ENCODE measurements around the gene ADAMTS2.
"Not testable (repeated sequence)": the region's sequence is repeated elsewhere in the genome, so short reads cannot be mapped to it uniquely, and the experiment has no call there.

ADAMTS2 gene

GRCh38 chr5:179223961-179224360 is 121.3 kb downstream of the ADAMTS2 start:
- Mint-ChIP-seq H3K4me1 (no peaks in the 10 kb centered on the region), H3K36me3 (ENCODE audit: insufficient read depth) (no peaks in the 10 kb centered on the region), H3K4me3 (no peak overlapping the region), H3K27me3 (no peaks in the 10 kb centered on the region), H3K9me3 (peaks cover 11% of the 10 kb centered on the region), H3K27ac (ENCODE audit: low read depth) (no peak overlapping the region)
- DNase-seq (ENCODE audit: low spot score in 2 of 2) (no peak), ATAC-seq (replicated peaks; ENCODE audit: extremely low read depth, poor library complexity, severe bottlenecking) (no peak)

GRCh38 chr5:179223528-179223927 is 121.7 kb downstream of the ADAMTS2 start:
- Mint-ChIP-seq H3K4me3 (no peak overlapping the region), H3K9me3 (peaks cover 11% of the 10 kb centered on the region), H3K27ac (ENCODE audit: low read depth) (no peak overlapping the region), H3K27me3 (no peaks in the 10 kb centered on the region), H3K36me3 (ENCODE audit: insufficient read depth) (no peaks in the 10 kb centered on the region), H3K4me1 (no peaks in the 10 kb centered on the region)
- DNase-seq (ENCODE audit: low spot score in 2 of 2), result no peak
- ATAC-seq (replicated peaks; ENCODE audit: extremely low read depth, poor library complexity, severe bottlenecking), result no peak

GRCh38 chr5:179222246-179223017 is 122.8 kb downstream of the ADAMTS2 start:
- Mint-ChIP-seq H3K4me1 (no peaks in the 10 kb centered on the region), H3K36me3 (ENCODE audit: insufficient read depth) (no peaks in the 10 kb centered on the region), H3K9me3 (peaks cover 11% of the 10 kb centered on the region), H3K27ac (ENCODE audit: low read depth) (no peak overlapping the region), H3K4me3 (no peak overlapping the region), H3K27me3 (no peaks in the 10 kb centered on the region)
- ATAC-seq (replicated peaks; ENCODE audit: extremely low read depth, poor library complexity, severe bottlenecking) (no peak), DNase-seq (ENCODE audit: low spot score in 2 of 2) (no peak)

DNA sequence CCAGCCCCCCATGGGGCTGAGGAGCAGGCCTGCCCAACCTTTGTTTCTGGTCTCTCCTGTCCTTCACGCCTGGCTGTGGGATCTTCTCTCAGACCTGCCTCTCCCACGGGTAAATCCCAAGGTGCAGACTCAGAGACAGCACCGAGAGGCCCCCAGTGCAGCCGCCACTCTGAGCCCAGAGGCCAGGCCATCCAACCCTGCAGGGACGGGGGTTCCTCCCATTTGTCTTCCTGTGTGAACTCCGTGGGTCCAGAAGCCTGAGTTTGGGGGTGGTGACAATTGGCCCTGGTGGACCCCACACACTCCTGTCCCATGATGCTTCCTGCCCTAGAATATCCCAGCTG is 123.4 kb downstream of the ADAMTS2 start:
- no peak for ATAC-seq (replicated peaks; ENCODE audit: extremely low read depth, poor library complexity, severe bottlenecking)
- Mint-ChIP-seq H3K4me1 (no peaks in the 10 kb centered on the region), H3K4me3 (no peak overlapping the region), H3K36me3 (ENCODE audit: insufficient read depth) (no peaks in the 10 kb centered on the region), H3K27me3 (no peaks in the 10 kb centered on the region), H3K9me3 (peaks cover 11% of the 10 kb centered on the region), H3K27ac (ENCODE audit: low read depth) (no peak overlapping the region)
- DNase-seq (ENCODE audit: low spot score in 2 of 2), result no peak

DNA sequence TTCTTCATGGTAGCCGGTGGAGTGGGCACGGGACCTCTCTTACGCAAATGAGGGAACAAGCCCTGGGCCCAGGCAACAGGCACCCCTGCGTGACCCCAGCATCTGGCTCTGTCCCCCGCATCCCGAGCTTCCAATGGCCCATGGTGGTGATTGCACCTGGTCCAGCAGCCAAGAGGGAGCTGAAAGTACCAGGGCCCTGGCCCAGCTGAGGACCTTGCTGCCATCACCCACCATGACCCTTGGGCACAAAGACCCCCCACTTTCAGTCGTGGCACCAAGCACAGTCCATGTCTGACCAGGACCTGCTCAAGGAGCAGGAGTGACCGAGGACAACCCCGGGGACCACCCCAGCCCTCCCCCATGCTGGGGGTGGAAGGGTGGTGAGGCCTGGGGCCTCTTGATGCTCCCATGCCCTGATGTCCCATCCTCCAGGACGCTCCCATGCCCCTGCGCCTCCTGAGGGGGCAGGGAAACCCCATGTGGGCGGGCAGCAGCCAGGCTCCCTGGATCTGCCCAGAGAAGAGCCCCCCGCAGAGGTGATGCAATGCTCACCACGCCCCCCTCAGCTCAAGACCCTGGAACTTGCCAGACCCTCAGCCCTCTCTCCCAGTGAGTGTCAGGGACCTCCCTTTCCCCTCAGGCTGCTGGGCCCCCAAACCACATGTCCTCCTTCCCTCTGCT is 123.9 kb downstream of the ADAMTS2 start:
- H3K4me1 Mint-ChIP-seq, result no peaks in the 10 kb centered on the region
- DNase-seq (ENCODE audit: low spot score in 2 of 2), result no peak
- H3K36me3 Mint-ChIP-seq (ENCODE audit: insufficient read depth), result no peaks in the 10 kb centered on the region
- no peak overlapping the region for H3K27ac Mint-ChIP-seq (ENCODE audit: low read depth)
- no peak overlapping the region for H3K4me3 Mint-ChIP-seq
- no peak for ATAC-seq (replicated peaks; ENCODE audit: extremely low read depth, poor library complexity, severe bottlenecking)
- H3K9me3 Mint-ChIP-seq, result peaks cover 11% of the 10 kb centered on the region
- no peaks in the 10 kb centered on the region for H3K27me3 Mint-ChIP-seq

DNA sequence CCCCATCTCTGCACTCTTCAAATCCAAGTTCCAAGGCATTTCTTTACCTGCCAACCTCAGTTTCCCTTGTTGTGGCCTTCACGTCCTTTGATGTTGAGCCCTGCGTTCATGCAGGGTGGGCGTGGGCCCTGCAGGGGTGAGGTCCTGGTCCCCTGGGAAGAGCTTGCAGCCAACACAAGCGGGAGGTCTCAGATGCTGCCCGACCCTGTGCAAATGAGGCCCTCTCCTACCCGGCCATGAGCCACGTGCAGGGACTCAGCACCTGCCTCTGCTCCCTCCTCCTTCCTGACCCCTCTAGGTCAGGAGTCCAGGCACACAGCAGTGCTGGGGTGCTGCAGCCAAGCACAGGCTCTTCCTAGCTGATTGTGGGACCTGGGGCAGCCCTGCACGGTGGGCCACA is 124.5 kb downstream of the ADAMTS2 start:
- Mint-ChIP-seq H3K27ac (ENCODE audit: low read depth) (no peak overlapping the region), H3K27me3 (no peaks in the 10 kb centered on the region), H3K4me3 (no peak overlapping the region), H3K4me1 (no peaks in the 10 kb centered on the region), H3K36me3 (ENCODE audit: insufficient read depth) (no peaks in the 10 kb centered on the region), H3K9me3 (peaks cover 11% of the 10 kb centered on the region)
- no peak for ATAC-seq (replicated peaks; ENCODE audit: extremely low read depth, poor library complexity, severe bottlenecking)
- no peak for DNase-seq (ENCODE audit: low spot score in 2 of 2)

DNA sequence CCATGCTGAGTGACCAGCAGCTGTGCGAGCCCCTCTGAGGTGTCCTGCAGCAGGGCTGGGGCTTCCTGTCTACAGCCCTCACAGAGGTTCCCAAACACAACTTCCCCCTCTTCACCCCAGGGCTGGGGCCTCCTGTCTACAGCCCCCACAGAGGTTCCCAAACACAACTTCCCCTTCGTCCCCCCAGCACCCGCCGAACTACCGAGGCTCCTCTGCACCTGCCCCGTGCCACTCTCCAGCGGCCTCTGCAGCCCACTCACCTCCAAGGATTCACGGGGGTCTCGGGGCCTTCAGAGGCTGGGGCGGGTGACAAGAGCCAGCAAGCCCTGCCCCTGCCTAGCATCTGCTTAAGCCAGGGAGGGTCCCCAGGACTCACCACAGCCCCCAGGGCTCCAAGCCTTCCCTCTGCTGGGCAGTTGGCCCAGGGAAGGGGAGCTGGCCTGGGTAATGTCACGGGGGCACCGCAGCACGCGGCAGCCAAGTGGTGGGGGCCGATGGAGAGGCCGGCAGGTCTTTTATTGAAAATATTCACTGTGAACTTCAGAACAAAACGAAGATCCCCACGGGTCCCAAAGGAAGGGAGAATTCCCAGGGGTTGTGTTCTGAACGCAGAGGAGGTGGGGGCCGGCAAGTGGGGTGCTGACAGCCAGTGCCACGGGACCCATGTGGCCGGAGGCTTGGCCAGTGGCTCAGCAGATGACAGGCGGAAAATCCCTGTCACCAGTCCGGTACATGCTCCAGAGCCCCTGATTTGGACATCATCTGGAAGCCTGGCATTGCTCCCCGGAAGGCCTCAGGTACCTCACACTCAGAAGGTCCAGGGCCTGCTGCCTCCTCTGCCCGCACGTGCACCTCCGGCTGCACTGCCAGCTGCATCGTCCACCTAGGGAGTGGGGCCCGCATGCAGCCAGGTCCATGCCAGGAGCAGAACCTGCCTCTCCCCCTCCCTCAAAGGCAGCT is 125.3 kb downstream of the ADAMTS2 start:
- Mint-ChIP-seq H3K36me3 (ENCODE audit: insufficient read depth) (no peaks in the 10 kb centered on the region), H3K27ac (ENCODE audit: low read depth) (no peak overlapping the region), H3K4me1 (no peaks in the 10 kb centered on the region), H3K9me3 (peaks cover 11% of the 10 kb centered on the region), H3K4me3 (no peak overlapping the region), H3K27me3 (no peaks in the 10 kb centered on the region)
- DNase-seq (ENCODE audit: low spot score in 2 of 2) (no peak), ATAC-seq (replicated peaks; ENCODE audit: extremely low read depth, poor library complexity, severe bottlenecking) (no peak)

- Mint-ChIP-seq H3K36me3 (ENCODE audit: insufficient read depth) (no peaks in the 10 kb centered on the region), H3K4me3 (no peak overlapping the region), H3K27me3 (no peaks in the 10 kb centered on the region), H3K27ac (ENCODE audit: low read depth) (no peak overlapping the region), H3K9me3 (peaks cover 11% of the 10 kb centered on the region), H3K4me1 (no peaks in the 10 kb centered on the region)
- ATAC-seq (replicated peaks; ENCODE audit: extremely low read depth, poor library complexity, severe bottlenecking), result no peak
- DNase-seq (ENCODE audit: low spot score in 2 of 2), result no peak
Measured at GRCh38 chr5:179218943-179219330, 126.3 kb downstream of the ADAMTS2 start.

GRCh38 chr5:179217956-179218942 is 127.0 kb downstream of the ADAMTS2 start:
- no peak for DNase-seq (ENCODE audit: low spot score in 2 of 2)
- peaks cover 5% of the 10 kb centered on the region for H3K9me3 Mint-ChIP-seq

GRCh38 chr5:179217356-179217755 is 127.9 kb downstream of the ADAMTS2 start:
- no peak overlapping the region for H3K4me3 Mint-ChIP-seq
- no peaks in the 10 kb centered on the region for H3K36me3 Mint-ChIP-seq (ENCODE audit: insufficient read depth)
- no peak for ATAC-seq (replicated peaks; ENCODE audit: extremely low read depth, poor library complexity, severe bottlenecking)
- H3K27ac Mint-ChIP-seq (ENCODE audit: low read depth), result no peak overlapping the region
- no peak for DNase-seq (ENCODE audit: low spot score in 2 of 2)
- H3K4me1 Mint-ChIP-seq, result no peaks in the 10 kb centered on the region
- no peaks in the 10 kb centered on the region for H3K9me3 Mint-ChIP-seq
- H3K27me3 Mint-ChIP-seq, result peaks cover 9% of the 10 kb centered on the region

More at GRCh38 chr5:179217956-179218942, 127.0 kb downstream of the ADAMTS2 start:
- Mint-ChIP-seq H3K4me3 (no peak overlapping the region), H3K4me1 (no peaks in the 10 kb centered on the region), H3K36me3 (ENCODE audit: insufficient read depth) (no peaks in the 10 kb centered on the region), H3K27ac (ENCODE audit: low read depth) (no peak overlapping the region), H3K27me3 (peaks cover 4% of the 10 kb centered on the region)
- no peak for ATAC-seq (replicated peaks; ENCODE audit: extremely low read depth, poor library complexity, severe bottlenecking)

- not testable (repeated sequence) for H3K4me3 Mint-ChIP-seq; ATAC-seq (replicated peaks; ENCODE audit: extremely low read depth, poor library complexity, severe bottlenecking); H3K4me1 Mint-ChIP-seq; H3K36me3 Mint-ChIP-seq (ENCODE audit: insufficient read depth); H3K9me3 Mint-ChIP-seq; DNase-seq (ENCODE audit: low spot score in 2 of 2); H3K27ac Mint-ChIP-seq (ENCODE audit: low read depth)
- peaks cover 17% of the 10 kb centered on the region for H3K27me3 Mint-ChIP-seq
Measured at GRCh38 chr5:179216381-179216780, 128.9 kb downstream of the ADAMTS2 start.

DNA sequence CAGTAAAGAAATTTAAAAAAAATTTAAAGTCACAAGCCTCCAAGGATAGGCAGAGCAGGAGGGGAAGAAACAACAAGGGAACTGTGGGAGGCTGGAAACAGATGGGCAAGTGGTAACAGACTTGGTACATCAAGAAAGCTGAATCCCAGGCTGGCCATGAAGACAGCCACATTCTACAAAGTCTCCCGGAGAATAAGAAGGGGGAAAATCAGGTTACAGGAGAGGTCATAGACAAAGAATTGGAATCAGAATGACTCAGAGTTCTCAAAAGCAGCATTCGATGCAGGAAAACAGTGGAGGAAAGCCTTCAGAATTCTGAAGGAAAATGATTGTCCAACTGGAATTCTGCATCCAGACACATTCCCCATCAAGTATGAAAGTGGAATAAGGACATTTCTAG is 129.7 kb downstream of the ADAMTS2 start:
- Mint-ChIP-seq H3K4me3 (no peak overlapping the region), H3K9me3 (no peaks in the 10 kb centered on the region), H3K36me3 (ENCODE audit: insufficient read depth) (no peaks in the 10 kb centered on the region), H3K27ac (ENCODE audit: low read depth) (no peak overlapping the region), H3K27me3 (peaks cover 25% of the 10 kb centered on the region), H3K4me1 (no peaks in the 10 kb centered on the region)
- no peak for DNase-seq (ENCODE audit: low spot score in 2 of 2)
- no peak for ATAC-seq (replicated peaks; ENCODE audit: extremely low read depth, poor library complexity, severe bottlenecking)
